GM12892 (cell line): Measurements from ENCODE around the gene RAET1L.

Experiments
- POLR2A ChIP-seq: IDR thresholded peaks from 2 replicates; pipeline ENCODE4 v1.6.1; 2011; ENCODE audit warnings: low read depth, low read length, control low read depth
- POLR2AphosphoS5 ChIP-seq: IDR thresholded peaks from 2 replicates; pipeline ENCODE4 v1.6.1; 2011; ENCODE audit warnings: low read depth, low read length, control low read depth
- TAF1 ChIP-seq: IDR thresholded peaks from 2 replicates; pipeline ENCODE4 v1.6.1; 2011; ENCODE audit warnings: low read depth, mild to moderate bottlenecking, control low read depth, low read length, borderline replicate concordance

DNA sequence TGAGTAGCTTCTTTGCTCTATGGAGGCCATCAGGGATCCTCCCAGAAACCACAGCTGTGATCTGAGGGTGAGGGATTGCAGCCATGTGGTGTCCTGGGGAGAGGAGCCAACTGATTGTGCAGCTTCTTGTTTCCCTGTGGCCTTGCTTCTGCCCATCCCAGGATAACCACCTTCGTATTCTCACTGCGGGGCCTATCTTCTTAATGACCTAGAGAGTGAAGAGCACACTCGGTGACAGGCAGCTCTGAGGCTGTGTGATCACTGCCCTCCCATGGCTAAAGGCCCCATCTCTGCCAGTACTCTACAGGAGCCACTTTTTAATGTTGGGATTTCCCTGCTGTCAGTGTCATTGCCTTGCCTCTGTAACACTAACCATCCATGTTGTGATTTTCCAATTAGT, 5.3 kb upstream of the RAET1L start:
- TF ChIP-seq POLR2AphosphoS5 (no peak), TAF1 (no peak), POLR2A (no peak)
